GM12878 (cell line): Measurements from ENCODE around the gene BCAP29. TPM values are rescaled to one million over a fixed set of nuclear protein-coding genes. Genes with fewer than 3 reads are reported as not detected.
A peak's percentile ranks its signal among the peaks of the same experiment; 100 is the strongest.

Source experiments
- ATAC-seq: fragments of 200-7000 bp; cut with Tn5 transposase; 3 replicates; pipeline ENCODE4 v1.9.1; 2020; ENCODE audit warnings: mild to moderate bottlenecking, moderate library complexity
- BruUV-seq: library from RNA; stranded (reverse); fragments of 400-500 nt; replicated peaks from 2 replicates; lab custom pipeline; 2021; lab: Mats Ljungman, UMichigan
- CTCF ChIA-PET: fragments of 300-600 bp; sonication (Branson Sonifier 250); formaldehyde crosslinking; extraction: SDS; loops from one replicate; lab custom pipeline; 2021; ENCODE audit warnings: inconsistent platforms; lab: Yijun Ruan, JAX
- POLR2A ChIA-PET: fragments of 350-600 bp; formaldehyde crosslinking; extraction: SDS; loops from one replicate; lab custom pipeline; 2021; ENCODE audit warnings: inconsistent platforms; lab: Charles Lee
- RAD21 ChIA-PET: fragments of 300-600 bp; sonication (Branson Sonifier 250); formaldehyde crosslinking; loops from one replicate; lab custom pipeline; 2023; ENCODE audit warnings: antibody characterized with exemption; ENCODE audit not compliant: unreplicated experiment; lab: Charles Lee
- SMC1A ChIA-PET: fragments of 300-600 bp; sonication (Branson Sonifier 250); formaldehyde crosslinking; loops from one replicate; lab custom pipeline; 2023; ENCODE audit not compliant: unreplicated experiment, uncharacterized antibody; lab: Charles Lee
- DNase-seq: peaks from one replicate; pipeline ENCODE4 v3.0.0-alpha.2; 2011; ENCODE audit warnings: low read depth, low spot score
- FAIRE-seq: peaks from 3 replicates; lab custom pipeline; 2011; peaks lifted over from hg19 to GRCh38; lab: Jason Lieb, UNC
- H2AFZ ChIP-seq: 2 replicates; pipeline ENCODE4 v1.6.0; 2011; ENCODE audit warnings: low read depth, low read length, control low read depth; ENCODE audit not compliant: control insufficient read depth
- H3K27ac ChIP-seq: 2 replicates; pipeline ENCODE4 v1.5.1; 2011; ENCODE audit warnings: control low read depth; ENCODE audit not compliant: control insufficient read depth, insufficient read depth
- H3K27me3 ChIP-seq, 2 experiments: replicated peaks in 1 of 2; 2 replicates each; pipeline versions ENCODE4 v1.6.0 to v1.6.1; 2011; ENCODE audit warnings: low read length in 1 of 2; ENCODE audit not compliant: control insufficient read depth in 2 of 2, insufficient read depth in 2 of 2
- H3K36me3 ChIP-seq, 2 experiments: 2 replicates each; pipeline ENCODE4 v1.5.1; 2011; ENCODE audit warnings: low read length in 1 of 2; ENCODE audit not compliant: control insufficient read depth in 2 of 2, insufficient read depth in 2 of 2
- H3K4me1 ChIP-seq: 2 replicates; pipeline ENCODE4 v1.6.1; 2011; ENCODE audit warnings: mild to moderate bottlenecking, low read length, moderate library complexity, mixed read lengths; ENCODE audit not compliant: control insufficient read depth, insufficient read depth
- H3K4me2 ChIP-seq: 2 replicates; pipeline ENCODE4 v1.6.0; 2011; ENCODE audit warnings: control low read depth; ENCODE audit not compliant: control insufficient read depth, insufficient read depth
- H3K4me3 ChIP-seq: fragments of 200-600 bp; sonication (generic); 2 replicates; pipeline ENCODE4 v1.5.1; 2016
- H3K79me2 ChIP-seq: 2 replicates; pipeline ENCODE4 v1.6.0; 2011; ENCODE audit warnings: low read length; ENCODE audit not compliant: control insufficient read depth, insufficient read depth
- H3K9ac ChIP-seq: 2 replicates; pipeline ENCODE4 v1.8.0; 2011; ENCODE audit warnings: low read length, control low read depth, mixed read lengths; ENCODE audit not compliant: control insufficient read depth, insufficient read depth
- H3K9me3 ChIP-seq: replicated peaks from 3 replicates; pipeline ENCODE4 v1.5.1; 2011; ENCODE audit warnings: mild to moderate bottlenecking, low read length; ENCODE audit not compliant: control insufficient read depth, insufficient read depth
- H4K20me1 ChIP-seq: 2 replicates; pipeline ENCODE4 v1.6.0; 2011; ENCODE audit not compliant: control insufficient read depth, insufficient read depth
- BHLHE40 ChIP-seq, 2 experiments: fragments of 450-650 bp in 1 of 2; IDR thresholded peaks; 2 replicates each; pipeline ENCODE4 v1.6.1; 2011 to 2017; ENCODE audit warnings: low read depth in 2 of 2, borderline replicate concordance in 1 of 2, improper control_type of control experiment in 1 of 2, low read length in 1 of 2, mild to moderate bottlenecking in 1 of 2
- EZH2 ChIP-seq: IDR thresholded peaks from 2 replicates; pipeline ENCODE4 v1.6.1; 2012; ENCODE audit warnings: low read depth, mild to moderate bottlenecking, control low read depth, inconsistent platforms, low read length, borderline replicate concordance; ENCODE audit not compliant: control insufficient read depth
- MXI1 ChIP-seq: fragments of 150-350 bp; IDR thresholded peaks from 2 replicates; pipeline ENCODE4 v1.6.1; 2011; ENCODE audit warnings: low read depth, mild to moderate bottlenecking, inconsistent platforms, low read length, improper control_type of control experiment
- NR2C1 ChIP-seq: fragments of 450-650 bp; IDR thresholded peaks from 2 replicates; pipeline ENCODE4 v1.6.1; 2017; ENCODE audit warnings: antibody characterized with exemption, mild to moderate bottlenecking, moderate library complexity
- NR2F1 ChIP-seq: fragments of 450-650 bp; conservative IDR thresholded peaks from 2 replicates; pipeline ENCODE4 v1.6.1; 2017; ENCODE audit warnings: mild to moderate bottlenecking
- PAX5 ChIP-seq: IDR thresholded peaks from 2 replicates; pipeline ENCODE4 v1.6.1; 2011; ENCODE audit warnings: low read depth, low read length, borderline replicate concordance
- PML ChIP-seq: IDR thresholded peaks from 2 replicates; pipeline ENCODE4 v1.6.1; 2012; ENCODE audit warnings: low read length, inconsistent platforms
- RAD51 ChIP-seq: fragments of 450-650 bp; IDR thresholded peaks from 2 replicates; pipeline ENCODE4 v1.6.1; 2016; ENCODE audit warnings: moderate library complexity, mild to moderate bottlenecking, inconsistent platforms
- RELB ChIP-seq: fragments of 450-650 bp; IDR thresholded peaks from 2 replicates; pipeline ENCODE4 v1.6.1; 2017; ENCODE audit warnings: low read depth, mild to moderate bottlenecking, moderate library complexity
- WGBS: methylation state at CpG from one replicate; pipeline ENCODE4 v1.1.6; 2016; ENCODE audit warnings: low lambda C conversion rate; ENCODE audit not compliant: insufficient replicate concordance, insufficient coverage; ENCODE audit errors: missing lambda C conversion rate; 5-methylcytosine and 5-hydroxymethylcytosine counted together
- in situ Hi-C: fragments of 300-500 bp; cut with MboI; formaldehyde crosslinking; loops from 9 replicates; pipeline ENCODE4 v1.14.3; 2018; ENCODE audit warnings: mixed read lengths
- intact Hi-C: fragments of 100-400 bp; cut with micrococcal nuclease; formaldehyde crosslinking; loops from one replicate; pipeline ENCODE4 v1.14.2; 2022; ENCODE audit not compliant: unreplicated experiment
- polyA plus RNA-seq, 11 experiments: library from polyadenylated mRNA; depleted of rRNA in 4 of 11; unstranded in 6 of 11; stranded (reverse) in 5 of 11; fragments of >200 nt; fragmentation: Nextera tagmentation in 4 of 11; fragmentation: Illumina TruSeq in 1 of 11; extraction: Ambion mirVana in 4 of 11; extraction: Trizol in 1 of 11; gene quantifications; 1 replicate in 1 of 11; 2 replicates in 10 of 11; pipeline versions ENCODE4 v1.2.1 to v1.2.3, GENCODE V29; 2011 to 2016; ENCODE audit warnings: inconsistent platforms in 2 of 11, missing spikeins in 2 of 11, low read depth in 1 of 11
- total RNA-seq, 4 experiments: library from RNA; depleted of rRNA in 3 of 4; stranded (reverse); fragments of >200 nt in 3 of 4; fragmentation: Illumina TruSeq in 1 of 4; extraction: Trizol in 1 of 4; gene quantifications; 2 replicates each; pipeline versions ENCODE4 v1.2.1 to v1.2.3, GENCODE V29; 2013 to 2021
- TF ChIP-seq, protein P1 (sequence below): fragments of 450-650 bp; IDR thresholded peaks from 2 replicates; pipeline ENCODE4 v1.6.1; 2017; ENCODE audit warnings: mild to moderate bottlenecking, moderate library complexity

The BCAP29 gene
- total and polyA plus RNA-seq, 10 of the 15 experiments (the other 5 are each of a cell fraction or from before 2014, with no cell fraction given), result 26.5 to 58.5 (median 34.8) TPM

DNA sequence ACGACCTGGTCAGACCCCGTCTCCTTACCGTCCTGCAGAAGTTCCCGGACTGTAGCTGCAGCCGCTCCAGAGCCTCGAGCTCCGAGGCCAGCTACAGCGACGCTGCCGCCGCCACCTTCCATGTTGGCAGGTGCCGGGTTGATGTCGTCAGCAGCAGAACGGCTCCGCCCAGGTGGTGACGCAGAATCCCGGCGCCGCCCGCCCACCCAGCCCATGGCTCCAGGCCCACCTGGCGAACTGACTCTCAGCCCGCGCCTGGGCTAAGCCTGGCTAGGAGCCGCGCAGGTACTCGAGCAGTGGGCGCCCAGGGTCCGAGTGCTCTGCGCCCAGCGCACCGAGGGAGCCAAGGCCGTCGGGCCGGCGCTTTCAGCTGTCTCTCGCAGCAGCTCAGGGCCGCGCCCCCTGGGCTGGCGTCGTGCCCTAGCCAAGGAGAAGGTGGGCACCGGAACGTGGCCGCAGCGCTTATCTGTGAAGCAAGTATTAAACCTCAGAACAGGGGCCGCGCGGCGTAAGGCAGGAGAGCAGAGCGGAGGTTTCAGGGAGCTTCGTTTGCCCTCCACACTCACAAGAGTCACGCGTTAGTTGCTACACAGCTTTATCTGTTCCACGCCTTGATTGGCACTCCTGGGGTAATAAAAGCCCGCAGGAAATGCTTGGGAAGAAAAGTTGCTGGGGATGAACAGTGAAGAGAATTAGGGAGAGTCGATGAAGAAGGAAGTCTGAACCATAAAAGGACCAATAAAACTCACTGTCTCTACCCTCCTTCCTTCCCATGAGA is 16.1 kb upstream of the BCAP29 start, which contains the start of the genes COG5 and DUS4L (continued):
- TF ChIP-seq RELB, result no peak; the same call in 1 of the 2 replicates
- no peak for TF ChIP-seq PAX5

- intact Hi-C loops, result no loop called here
- Histone ChIP-seq H4K20me1 (no peaks in the 10 kb centered on the region), H3K27me3 (no peaks in the 10 kb centered on the region), H2AFZ (peak overlapping the region; percentile 99), H3K27ac (peak overlapping the region; percentile 54; the same call in 1 of the 2 replicates), H3K4me1 (no peaks in the 10 kb centered on the region), H3K4me3 (peak overlapping the region; percentile 83), H3K4me2 (peak overlapping the region; percentile 80), H3K36me3 (no peaks in the 10 kb centered on the region), H3K9me3 (no peaks in the 10 kb centered on the region), H3K79me2 (peaks cover 17% of the 10 kb centered on the region), H3K9ac (peak overlapping the region; percentile 72)
- ChIA-PET RAD21 (interaction anchor here (0.8 to 1.7 kb wide), 3 partner anchors 41 to 181 kb away, joined by 3 to 6 read pairs (median 4); no protein-coding TSS in a partner anchor), CTCF (interaction anchor here (1.1 to 1.2 kb wide), 2 partner anchors 178 to 310 kb away, joined by 3 read pairs; no protein-coding TSS in a partner anchor), POLR2A (interaction anchor here (0.8 to 1.2 kb wide), 4 partner anchors 12 to 179 kb away, joined by 3 to 7 read pairs (median 4); partner anchors contain the start of gene BCAP29), SMC1A (interaction anchor here (0.7 to 1.2 kb wide), 3 partner anchors 8 to 11 kb away, joined by 3 read pairs; no protein-coding TSS in a partner anchor)
- BruUV-seq, result TSS peak; percentile 73
- ATAC-seq (no peak), FAIRE-seq (no peak), DNase-seq (no peak)
- TF ChIP-seq EZH2 (no peak), BHLHE40 (IDR thresholded peaks at IDR 0.05; ENCODE audit: borderline replicate concordance in 1 of 2, low read depth in 2 of 2, low read length in 1 of 2) (peak; percentile 39 to 86; a peak in 3 of 4 replicates), PML (0 out of 2 replicates have a peak, but pooled peaks have one; percentile 6), MXI1 (0 out of 2 replicates have a peak, but pooled peaks have one; percentile 9), RAD51 (peak; percentile 81), NR2C1 (peak; percentile 88), NR2F1 (peak; percentile 67)
- TF ChIP-seq, protein P1, sequence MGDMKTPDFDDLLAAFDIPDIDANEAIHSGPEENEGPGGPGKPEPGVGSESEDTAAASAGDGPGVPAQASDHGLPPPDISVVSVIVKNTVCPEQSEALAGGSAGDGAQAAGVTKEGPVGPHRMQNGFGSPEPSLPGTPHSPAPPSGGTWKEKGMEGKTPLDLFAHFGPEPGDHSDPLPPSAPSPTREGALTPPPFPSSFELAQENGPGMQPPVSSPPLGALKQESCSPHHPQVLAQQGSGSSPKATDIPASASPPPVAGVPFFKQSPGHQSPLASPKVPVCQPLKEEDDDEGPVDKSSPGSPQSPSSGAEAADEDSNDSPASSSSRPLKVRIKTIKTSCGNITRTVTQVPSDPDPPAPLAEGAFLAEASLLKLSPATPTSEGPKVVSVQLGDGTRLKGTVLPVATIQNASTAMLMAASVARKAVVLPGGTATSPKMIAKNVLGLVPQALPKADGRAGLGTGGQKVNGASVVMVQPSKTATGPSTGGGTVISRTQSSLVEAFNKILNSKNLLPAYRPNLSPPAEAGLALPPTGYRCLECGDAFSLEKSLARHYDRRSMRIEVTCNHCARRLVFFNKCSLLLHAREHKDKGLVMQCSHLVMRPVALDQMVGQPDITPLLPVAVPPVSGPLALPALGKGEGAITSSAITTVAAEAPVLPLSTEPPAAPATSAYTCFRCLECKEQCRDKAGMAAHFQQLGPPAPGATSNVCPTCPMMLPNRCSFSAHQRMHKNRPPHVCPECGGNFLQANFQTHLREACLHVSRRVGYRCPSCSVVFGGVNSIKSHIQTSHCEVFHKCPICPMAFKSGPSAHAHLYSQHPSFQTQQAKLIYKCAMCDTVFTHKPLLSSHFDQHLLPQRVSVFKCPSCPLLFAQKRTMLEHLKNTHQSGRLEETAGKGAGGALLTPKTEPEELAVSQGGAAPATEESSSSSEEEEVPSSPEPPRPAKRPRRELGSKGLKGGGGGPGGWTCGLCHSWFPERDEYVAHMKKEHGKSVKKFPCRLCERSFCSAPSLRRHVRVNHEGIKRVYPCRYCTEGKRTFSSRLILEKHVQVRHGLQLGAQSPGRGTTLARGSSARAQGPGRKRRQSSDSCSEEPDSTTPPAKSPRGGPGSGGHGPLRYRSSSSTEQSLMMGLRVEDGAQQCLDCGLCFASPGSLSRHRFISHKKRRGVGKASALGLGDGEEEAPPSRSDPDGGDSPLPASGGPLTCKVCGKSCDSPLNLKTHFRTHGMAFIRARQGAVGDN, result no peak
- in situ Hi-C loops, result no loop called here
- 67% methylated on average over 9 of the region's 9 CpGs for WGBS
These were observed 15.3 kb upstream of the BCAP29 start for GRCh38 chr7:107564553-107565298.
